HG03064 (cell line): ENCODE measurements around the gene CRYGB.
A peak's percentile ranks its signal among the peaks of the same experiment; 100 is the strongest.

Experiments
- ATAC-seq: cut with Tn5 transposase; IDR thresholded peaks from one replicate; pipeline ENCODE4 v1.9.1; 2021; ENCODE audit warnings: low read depth; ENCODE audit not compliant: unreplicated experiment

The CRYGB gene, protein sequence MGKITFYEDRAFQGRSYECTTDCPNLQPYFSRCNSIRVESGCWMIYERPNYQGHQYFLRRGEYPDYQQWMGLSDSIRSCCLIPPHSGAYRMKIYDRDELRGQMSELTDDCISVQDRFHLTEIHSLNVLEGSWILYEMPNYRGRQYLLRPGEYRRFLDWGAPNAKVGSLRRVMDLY

DNA sequence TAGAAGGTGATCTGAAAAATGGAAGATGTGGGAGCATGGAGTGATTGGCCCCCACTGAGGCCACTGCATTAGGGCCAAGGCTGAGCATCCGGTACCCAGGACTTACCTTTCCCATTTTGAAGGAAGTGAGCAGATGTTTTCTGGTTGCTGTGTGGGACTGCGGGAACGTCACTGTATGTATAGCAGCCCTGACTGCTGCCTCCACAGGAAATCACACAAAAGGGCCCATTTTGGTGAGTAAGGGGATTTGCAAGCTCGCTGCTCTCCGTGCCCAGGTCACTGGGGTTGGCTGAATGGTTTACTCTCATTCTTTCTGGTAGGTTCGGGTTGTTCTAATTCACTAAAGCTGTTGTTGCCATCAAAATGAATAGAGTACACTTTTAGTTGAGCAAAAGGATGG is at the start of gene CRYGB:
CRYGB (minus strand) TSS at position 153 of the 400 bp plus-strand sequence; CDS start at position 115, 38 bp downstream.
- no peak for ATAC-seq

DNA sequence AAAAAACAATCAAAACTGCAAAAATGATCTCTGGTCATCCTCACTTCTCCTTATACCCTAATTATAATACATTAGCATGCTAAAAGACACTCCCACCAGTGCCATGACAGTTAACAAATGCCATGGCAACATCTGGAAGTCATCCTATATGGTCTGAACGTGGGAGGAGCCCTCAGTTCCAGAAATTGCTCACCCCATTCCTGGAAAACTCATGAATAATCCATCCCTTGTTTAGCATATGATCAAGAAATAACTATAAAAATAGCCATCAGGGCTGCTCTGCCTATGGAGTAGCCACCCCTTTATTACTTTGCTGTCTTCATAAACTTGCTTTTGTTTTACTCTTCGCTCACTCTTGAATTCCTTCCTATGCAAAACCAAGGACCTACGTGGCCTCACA is 49.6 kb upstream of the CRYGB start:
- no peak for ATAC-seq

GRCh38 chr2:208192611-208193236 is 46.8 kb upstream of the CRYGB start:
- no peak for ATAC-seq

DNA sequence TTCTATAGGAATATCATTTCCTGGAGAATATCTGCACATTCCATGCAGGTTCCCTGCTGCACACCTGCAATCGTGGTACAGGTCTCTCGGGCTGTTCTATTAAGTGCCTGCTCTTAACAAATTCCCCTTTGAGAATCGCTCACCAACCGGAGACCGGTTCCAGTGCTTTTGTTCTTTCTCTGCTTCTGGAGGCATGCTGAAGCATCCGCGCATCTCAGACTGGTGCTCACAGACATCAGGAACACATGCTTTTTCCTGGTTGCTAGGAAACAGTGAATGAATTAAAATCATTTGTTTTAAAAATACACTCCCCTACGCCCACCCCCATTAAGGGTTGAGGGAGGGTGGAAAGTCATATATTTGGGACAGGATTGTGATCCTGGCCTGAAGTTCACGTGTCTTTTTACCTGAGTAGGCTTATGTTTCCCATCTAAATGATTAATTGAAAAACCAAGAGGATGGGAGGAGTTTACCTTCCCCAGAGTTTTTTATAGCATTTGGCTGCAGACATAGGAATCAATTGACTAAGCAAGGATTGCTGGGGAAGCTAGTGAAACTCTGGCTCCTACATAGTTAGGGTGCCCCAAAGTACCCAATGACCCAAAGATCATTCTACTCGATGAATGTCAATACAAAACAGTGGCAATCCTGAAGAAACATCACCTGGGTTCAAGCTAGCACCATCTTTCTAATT is 44.0 kb upstream of the CRYGB start, which contains the start of gene C2orf80:
C2orf80 (minus strand) TSS at position 221 of the 694 bp plus-strand sequence. CDS start 3,044 bp downstream, outside the sequence.
- ATAC-seq = no peak

DNA sequence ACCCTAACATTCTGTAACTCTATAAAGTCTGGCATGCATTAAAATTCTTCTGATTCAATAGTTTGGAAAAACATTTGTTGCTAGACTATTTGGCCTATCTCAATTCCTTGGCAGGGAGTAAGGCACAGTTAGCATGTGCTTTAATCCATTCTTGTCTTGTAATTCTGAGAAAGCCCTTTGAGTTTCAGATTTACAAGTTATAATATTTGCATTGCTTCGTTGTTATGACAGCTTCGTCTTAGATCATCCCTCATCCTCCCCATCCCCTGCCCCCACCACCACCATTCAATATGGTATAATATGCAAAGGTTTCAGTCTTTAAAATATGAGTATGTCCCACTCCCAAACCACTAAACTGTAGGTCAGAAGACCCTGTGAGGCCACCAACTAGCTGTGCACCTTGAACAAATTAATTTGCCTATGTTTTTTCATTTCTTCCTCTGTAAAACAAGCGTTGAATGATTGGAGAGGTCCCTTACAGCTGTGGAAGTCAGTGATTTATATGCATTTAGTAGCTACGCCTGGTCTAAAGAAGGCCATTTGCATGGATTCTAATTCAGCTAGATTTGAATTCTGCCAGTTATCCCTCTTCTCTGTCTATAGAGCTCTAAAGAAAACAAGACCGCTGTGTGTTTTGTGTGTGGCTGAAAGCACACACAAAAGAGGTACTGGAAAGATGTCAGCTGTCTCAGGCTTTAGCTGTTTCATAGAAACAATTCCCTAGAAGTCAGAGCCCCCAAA is 43.3 kb upstream of the CRYGB start:
- no peak for ATAC-seq

DNA sequence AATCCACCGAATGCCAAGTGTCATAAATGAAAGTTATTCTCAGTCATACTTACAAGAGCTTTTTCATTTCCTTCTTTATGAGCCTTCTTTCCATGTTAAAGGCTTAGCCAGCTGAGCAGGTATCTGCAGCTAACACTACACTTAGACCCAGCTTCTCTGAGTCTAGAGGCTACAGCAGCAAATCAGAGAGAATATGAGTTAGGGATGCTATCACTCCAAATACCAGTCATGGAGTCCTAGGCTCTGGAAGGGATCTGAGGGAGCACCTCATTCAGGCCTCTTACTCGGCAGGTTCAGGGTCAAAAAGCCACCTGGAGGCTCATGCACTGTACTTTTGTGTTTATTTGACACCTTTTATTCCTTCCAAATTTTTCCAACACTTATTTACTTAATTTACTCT is 40.9 kb upstream of the CRYGB start:
- ATAC-seq = no peak

GRCh38 chr2:208186465-208186864 is 40.5 kb upstream of the CRYGB start:
- ATAC-seq = no peak

DNA sequence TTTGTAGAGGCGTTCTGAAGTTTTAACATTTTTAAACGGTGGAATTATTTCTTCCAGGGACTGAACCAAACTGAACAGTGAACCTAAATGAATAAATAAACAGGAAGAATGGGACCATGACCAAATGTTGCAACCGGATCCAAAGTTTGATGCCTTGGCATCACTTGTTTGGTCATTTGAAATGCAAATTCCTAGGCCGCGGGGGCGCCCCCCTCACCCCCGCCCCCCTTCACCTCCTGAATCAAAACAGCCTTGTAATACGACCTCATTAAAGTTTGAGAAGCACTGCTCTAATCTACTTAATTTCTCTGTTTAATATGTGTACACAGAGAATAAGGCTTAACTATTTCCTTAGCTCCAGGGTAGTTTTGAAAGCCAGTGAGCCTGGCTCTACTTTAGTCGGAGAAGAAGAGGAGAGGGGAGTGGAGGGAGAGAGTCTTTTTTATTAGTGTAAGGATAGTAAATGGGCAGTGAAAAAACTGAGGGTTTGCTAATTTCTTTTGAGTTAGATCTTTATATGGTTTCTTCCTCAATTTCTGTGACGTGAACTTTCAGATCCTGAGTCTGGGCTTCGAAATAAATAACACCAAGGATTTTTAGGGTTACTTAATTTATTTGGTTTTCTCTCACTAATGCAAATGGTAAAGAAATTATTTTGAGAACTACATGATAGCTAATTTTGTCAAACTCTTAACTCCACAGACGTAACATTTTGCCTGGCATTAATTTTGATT is 38.2 kb upstream of the CRYGB start:
- no peak for ATAC-seq

DNA sequence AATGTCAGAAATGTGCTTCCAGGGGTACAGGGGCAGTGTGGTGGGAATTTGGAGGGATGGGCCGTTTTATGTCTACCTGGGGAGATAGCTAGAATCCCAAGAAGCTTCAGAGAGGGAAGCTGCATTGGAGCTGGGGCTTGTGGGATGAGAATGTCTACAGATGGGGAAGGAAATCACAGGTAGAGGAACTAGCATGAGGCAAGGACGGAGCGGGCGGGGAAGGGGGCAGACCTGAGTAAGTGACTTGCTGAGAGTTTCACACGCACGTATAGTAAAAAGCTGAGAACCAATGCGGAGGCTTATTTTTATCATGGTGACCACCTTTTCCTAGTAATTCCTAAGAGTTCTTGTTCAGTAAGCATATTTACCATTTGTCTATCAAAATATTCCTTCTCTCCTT is 37.6 kb upstream of the CRYGB start:
- ATAC-seq = no peak

DNA sequence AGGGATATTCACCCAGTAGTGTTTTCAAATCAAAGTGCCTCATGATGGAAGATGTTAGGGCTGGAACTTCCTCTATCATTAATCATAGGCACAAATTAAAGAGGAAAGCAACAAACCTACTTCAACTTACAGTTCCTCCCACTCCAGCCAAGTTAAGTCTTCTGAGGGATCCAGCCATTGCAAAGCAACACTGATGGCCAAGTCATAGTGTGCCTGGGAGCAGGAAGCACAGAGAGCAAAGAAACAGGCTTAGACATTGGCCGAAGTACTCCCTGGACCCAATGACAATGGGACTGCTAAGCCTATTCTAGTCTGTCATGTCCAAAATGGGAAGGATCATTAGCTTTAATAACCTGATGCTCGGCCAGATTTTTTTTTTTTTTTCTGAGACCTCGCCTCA is 36.9 kb upstream of the CRYGB start:
- ATAC-seq = no peak

- no peak for ATAC-seq
Observed at GRCh38 chr2:208179028-208179609, 33.2 kb upstream of the CRYGB start.

DNA sequence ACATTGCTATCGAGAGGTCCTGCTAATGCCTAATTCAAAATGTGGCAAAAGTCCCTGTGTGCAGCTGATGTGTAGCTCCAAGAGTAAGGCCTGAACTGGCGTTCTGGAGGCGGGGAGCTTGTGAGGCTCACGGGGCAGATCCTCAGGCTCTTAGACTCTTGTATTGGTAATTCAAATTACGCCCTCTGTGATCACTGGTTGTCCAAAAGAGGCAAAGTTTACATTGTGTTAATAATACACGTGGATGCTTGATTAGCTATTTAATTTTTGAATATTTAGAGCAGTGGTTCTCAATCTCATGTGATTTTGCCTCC is 29.8 kb upstream of the CRYGB start:
- ATAC-seq = no peak

- ATAC-seq = peak; percentile 97
Observed at GRCh38 chr2:208175069-208175839, 29.3 kb upstream of the CRYGB start.

DNA sequence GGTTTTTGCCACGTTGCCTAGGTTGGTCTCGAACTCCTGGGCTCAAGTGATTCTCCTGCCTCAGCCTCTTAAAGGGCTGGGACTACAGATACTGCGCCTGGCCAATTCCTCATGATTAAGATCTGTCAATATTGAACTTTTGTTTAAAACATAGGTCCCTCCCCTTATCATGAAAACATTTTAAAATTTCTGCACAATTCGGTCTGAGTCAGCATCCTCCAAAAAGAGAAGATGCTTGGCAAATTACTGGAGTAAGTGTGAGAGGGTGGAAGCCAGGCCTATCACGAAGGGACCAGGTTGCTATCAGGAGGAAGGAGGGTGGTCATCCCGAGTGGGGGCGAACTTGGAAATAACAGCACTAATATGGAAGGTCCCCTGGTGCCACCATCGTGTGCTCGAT is 28.2 kb upstream of the CRYGB start:
- ATAC-seq = no peak

GRCh38 chr2:208172125-208172524 is 26.2 kb upstream of the CRYGB start:
- ATAC-seq = no peak

GRCh38 chr2:208164951-208165755 is 19.2 kb upstream of the CRYGB start:
- no peak for ATAC-seq

DNA sequence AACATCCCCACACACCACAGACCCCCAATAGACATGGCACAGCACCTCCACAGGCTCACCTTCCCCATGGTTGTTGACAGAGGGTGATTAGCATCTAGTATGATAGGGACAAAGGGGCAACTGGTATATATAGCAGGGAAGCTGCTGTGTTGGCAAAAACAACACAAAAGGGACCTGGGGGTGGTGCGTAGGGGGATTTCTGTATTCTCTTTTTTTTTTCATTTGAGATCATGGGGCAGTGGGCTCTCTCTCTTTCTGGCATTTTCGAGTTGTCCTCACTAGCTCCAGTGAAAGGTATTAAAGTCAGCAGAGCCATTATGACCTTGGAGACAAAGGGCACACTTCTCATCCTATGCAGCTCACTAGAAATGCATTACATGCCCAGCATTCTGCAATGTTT is 17.5 kb upstream of the CRYGB start, which contains the start of gene CRYGA:
CRYGA (minus strand) TSS at position 101 of the 400 bp plus-strand sequence; CDS start at position 68, 33 bp downstream.
- no peak for ATAC-seq

DNA sequence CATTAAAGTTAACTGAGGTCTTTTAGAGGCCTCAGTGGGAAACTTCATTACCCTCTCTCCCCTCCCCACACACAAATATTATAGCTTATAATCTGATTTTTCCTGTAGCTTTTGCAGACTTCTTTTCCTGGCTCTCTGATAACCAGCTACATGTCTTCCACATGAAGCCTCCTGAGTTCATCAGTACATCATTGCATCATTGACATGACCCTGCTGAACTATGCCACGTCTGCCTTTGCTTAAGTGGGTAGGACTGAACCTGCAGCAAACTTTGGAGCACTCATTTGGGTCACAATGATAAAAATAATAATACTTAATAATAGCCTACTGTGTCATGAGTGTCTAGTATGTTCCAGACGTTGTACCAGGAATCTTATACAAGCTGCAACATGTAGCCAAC is 10.5 kb upstream of the CRYGB start:
- no peak for ATAC-seq

GRCh38 chr2:208153156-208153555 is 7.2 kb upstream of the CRYGB start:
- no peak for ATAC-seq
